Measurements from ENCODE around the gene C19orf12.

C19orf12 gene

GRCh38 chr19:29694669-29695627 is 20.1 kb downstream of the C19orf12 start:
- 80% methylated on average over 19 of the region's 19 CpGs for WGBS
- Histone ChIP-seq H3K4me3 (ENCODE audit: low read length) (no peak overlapping the region), H3K27me3 (ENCODE audit: insufficient read depth, low read length) (no peaks in the 10 kb centered on the region), H3K4me1 (ENCODE audit: insufficient read depth, low read length) (peaks cover 3% of the 10 kb centered on the region; the same call in 1 of the 2 replicates), H3K36me3 (ENCODE audit: insufficient read depth, low read length) (no peaks in the 10 kb centered on the region), H3K9me3 (ENCODE audit: insufficient read depth, low read depth, low read length) (0 out of 2 replicates have a peak, but pooled peaks cover 6% of the 10 kb centered on the region), H3K9ac (ENCODE audit: low read depth, low read length) (no peak overlapping the region), H3K27ac (ENCODE audit: low read depth, low read length) (no peak overlapping the region)

DNA sequence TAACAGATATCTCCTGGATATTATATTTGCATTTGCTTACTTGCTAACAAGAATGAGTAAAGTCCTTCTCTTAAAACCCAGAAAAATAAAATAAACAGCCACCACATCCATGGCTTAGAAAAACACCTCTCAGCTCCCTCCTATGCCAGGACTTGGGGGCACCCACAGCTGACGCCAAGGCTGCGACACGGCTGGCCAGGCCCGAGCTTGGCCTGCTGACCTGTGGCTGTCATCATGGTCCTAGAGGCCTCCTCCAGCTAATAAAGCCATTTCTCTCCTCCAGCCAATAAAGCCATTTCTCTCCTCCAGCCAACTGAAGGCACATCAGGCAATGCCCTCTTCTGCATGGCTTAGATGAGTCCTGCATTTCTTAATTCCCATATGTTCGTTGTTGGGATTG is 20.9 kb downstream of the C19orf12 start:
- H3K9me3 ChIP-seq (ENCODE audit: insufficient read depth, low read depth, low read length) = 0 out of 2 replicates have a peak, but pooled peaks cover 6% of the 10 kb centered on the region
- no peaks in the 10 kb centered on the region for H3K27me3 ChIP-seq (ENCODE audit: insufficient read depth, low read length)
- H3K4me1 ChIP-seq (ENCODE audit: insufficient read depth, low read length) = peaks cover 3% of the 10 kb centered on the region; the same call in 1 of the 2 replicates
- no peak overlapping the region for H3K4me3 ChIP-seq (ENCODE audit: low read length)
- no peak overlapping the region for H3K9ac ChIP-seq (ENCODE audit: low read depth, low read length)
- no peak overlapping the region for H3K27ac ChIP-seq (ENCODE audit: low read depth, low read length)
- H3K36me3 ChIP-seq (ENCODE audit: insufficient read depth, low read length) = no peaks in the 10 kb centered on the region
- 90% methylated on average over 5 of the region's 5 CpGs for WGBS

GRCh38 chr19:29690842-29691241 is 24.2 kb downstream of the C19orf12 start:
- WGBS = 61% methylated on average over 2 of the region's 2 CpGs

DNA sequence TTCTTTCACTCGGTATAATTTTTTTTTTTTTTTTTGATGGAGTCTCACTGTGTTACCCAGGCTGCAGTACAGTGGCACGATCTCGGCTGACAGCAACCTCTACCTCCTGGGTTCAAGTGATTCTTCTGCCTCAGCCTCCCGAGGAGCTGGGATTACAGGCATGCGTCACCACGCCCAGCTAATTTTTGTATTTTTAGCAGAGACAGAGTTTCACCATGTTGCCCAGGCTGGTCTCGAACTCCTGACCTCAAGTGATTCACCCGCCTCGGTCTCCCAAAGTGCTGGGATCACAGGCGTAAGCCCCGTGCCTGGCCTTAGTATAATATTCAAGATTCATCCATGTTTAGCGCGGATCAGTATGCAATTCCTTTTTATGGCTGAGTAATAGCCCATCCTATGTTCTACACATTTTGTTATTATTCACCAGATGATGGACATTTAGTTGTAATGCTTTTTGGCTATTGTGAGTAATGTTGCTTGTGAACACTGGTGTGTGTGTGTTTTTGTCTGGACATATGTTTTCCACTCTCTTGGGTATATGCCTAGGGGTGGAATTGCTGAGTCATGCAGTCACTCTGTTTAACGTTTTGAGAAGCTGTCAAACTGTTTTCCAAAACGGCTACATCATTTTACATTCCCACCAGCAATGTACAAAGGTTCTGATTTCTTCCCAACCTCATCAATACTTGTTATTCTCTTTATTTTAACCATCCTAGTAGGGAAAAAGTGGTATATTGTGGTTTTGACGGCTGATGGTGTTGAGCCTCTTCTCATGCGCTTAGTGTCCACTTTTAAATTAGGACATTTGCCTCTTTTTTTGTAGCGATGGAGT is 26.9 kb downstream of the C19orf12 start:
- Histone ChIP-seq H3K36me3 (ENCODE audit: insufficient read depth, low read length) (no peaks in the 10 kb centered on the region), H3K4me3 (ENCODE audit: low read length) (no peak overlapping the region)
- WGBS = 91% methylated on average over 18 of the region's 18 CpGs

More at GRCh38 chr19:29690842-29691241, 24.2 kb downstream of the C19orf12 start:
- no peak overlapping the region for H3K27ac ChIP-seq (ENCODE audit: low read depth, low read length)
- H3K9me3 ChIP-seq (ENCODE audit: insufficient read depth, low read depth, low read length) = 0 out of 2 replicates have a peak, but pooled peaks cover 6% of the 10 kb centered on the region
- no peaks in the 10 kb centered on the region for H3K36me3 ChIP-seq (ENCODE audit: insufficient read depth, low read length)
- H3K27me3 ChIP-seq (ENCODE audit: insufficient read depth, low read length) = no peaks in the 10 kb centered on the region
- peaks cover 3% of the 10 kb centered on the region; the same call in 1 of the 2 replicates for H3K4me1 ChIP-seq (ENCODE audit: insufficient read depth, low read length)
- H3K4me3 ChIP-seq (ENCODE audit: low read length) = no peak overlapping the region
- no peak overlapping the region for H3K9ac ChIP-seq (ENCODE audit: low read depth, low read length)

DNA sequence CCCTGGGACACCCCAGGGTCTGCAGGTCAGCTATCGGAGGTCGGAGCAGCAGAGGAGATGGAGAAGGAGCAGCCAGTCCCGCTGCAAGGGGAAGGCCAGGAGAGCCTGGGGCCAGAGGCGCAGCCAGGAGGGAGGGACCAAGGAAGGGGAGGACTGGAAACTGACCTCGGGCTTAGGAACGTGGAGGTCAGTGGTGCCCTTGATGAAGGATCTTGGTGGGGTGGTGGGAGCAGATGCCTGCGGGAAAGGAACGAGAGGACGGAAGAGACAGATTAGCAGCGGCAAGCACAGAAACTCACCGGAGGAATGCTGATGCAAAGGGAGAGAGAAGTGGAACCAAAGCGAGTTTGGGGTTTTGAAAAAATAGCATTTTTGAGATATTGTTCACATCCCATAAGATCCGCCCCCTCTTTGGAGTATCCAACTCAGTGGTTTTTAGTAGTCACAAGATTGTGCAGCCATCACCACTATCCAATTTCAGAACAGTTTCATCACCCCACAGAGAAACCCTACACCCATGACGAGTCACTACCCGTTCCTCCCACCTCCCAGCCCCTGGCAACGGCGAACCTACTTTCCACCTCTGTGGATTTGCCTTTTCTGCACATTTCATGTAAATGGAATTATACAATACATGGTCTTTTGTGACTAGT is 27.7 kb downstream of the C19orf12 start:
- Histone ChIP-seq H3K9me3 (ENCODE audit: insufficient read depth, low read depth, low read length) (0 out of 2 replicates have a peak, but pooled peaks cover 6% of the 10 kb centered on the region), H3K4me3 (ENCODE audit: low read length) (no peak overlapping the region), H3K27me3 (ENCODE audit: insufficient read depth, low read length) (no peaks in the 10 kb centered on the region), H3K4me1 (ENCODE audit: insufficient read depth, low read length) (peaks cover 3% of the 10 kb centered on the region; the same call in 1 of the 2 replicates), H3K36me3 (ENCODE audit: insufficient read depth, low read length) (no peaks in the 10 kb centered on the region), H3K27ac (ENCODE audit: low read depth, low read length) (no peak overlapping the region), H3K9ac (ENCODE audit: low read depth, low read length) (no peak overlapping the region)
- 89% methylated on average over 17 of the region's 17 CpGs for WGBS

More for the DNA sequence above, 26.9 kb downstream of the C19orf12 start:
- H3K9ac ChIP-seq (ENCODE audit: low read depth, low read length) = no peak overlapping the region
- peaks cover 3% of the 10 kb centered on the region; the same call in 1 of the 2 replicates for H3K4me1 ChIP-seq (ENCODE audit: insufficient read depth, low read length)
- no peak overlapping the region for H3K27ac ChIP-seq (ENCODE audit: low read depth, low read length)
- 0 out of 2 replicates have a peak, but pooled peaks cover 6% of the 10 kb centered on the region for H3K9me3 ChIP-seq (ENCODE audit: insufficient read depth, low read depth, low read length)
- no peaks in the 10 kb centered on the region for H3K27me3 ChIP-seq (ENCODE audit: insufficient read depth, low read length)

DNA sequence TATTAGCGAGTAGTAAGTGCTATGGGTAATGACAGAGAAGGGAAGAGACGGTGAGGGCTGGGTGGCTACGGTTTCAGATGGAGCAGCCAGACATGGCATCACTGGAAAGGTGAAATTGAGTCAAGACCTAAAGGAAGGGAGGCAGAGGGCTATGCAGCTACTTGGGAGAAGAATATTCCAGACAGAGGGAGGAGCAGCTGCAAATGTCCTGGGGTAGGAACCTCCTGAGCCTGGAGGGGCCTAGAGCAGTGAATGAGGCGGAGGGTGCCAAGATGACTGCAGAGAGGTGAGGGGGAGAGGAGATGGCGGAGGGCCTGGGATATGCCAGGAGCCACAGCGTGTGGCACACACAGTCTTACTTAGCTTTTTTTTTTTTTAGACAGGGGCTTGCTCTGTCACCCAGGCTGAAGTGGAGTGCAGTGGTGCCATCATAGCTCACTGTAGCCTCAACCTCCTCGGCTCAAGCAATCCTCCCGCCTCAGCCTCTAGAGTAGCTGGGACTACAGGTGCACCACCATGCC is 28.7 kb downstream of the C19orf12 start:
- 95% methylated on average over 8 of the region's 8 CpGs for WGBS
- no peak overlapping the region for H3K27ac ChIP-seq (ENCODE audit: low read depth, low read length)
- 0 out of 2 replicates have a peak, but pooled peaks cover 6% of the 10 kb centered on the region for H3K9me3 ChIP-seq (ENCODE audit: insufficient read depth, low read depth, low read length)
- no peaks in the 10 kb centered on the region for H3K27me3 ChIP-seq (ENCODE audit: insufficient read depth, low read length)
- peaks cover 3% of the 10 kb centered on the region; the same call in 1 of the 2 replicates for H3K4me1 ChIP-seq (ENCODE audit: insufficient read depth, low read length)
- no peak overlapping the region for H3K9ac ChIP-seq (ENCODE audit: low read depth, low read length)
- no peak overlapping the region for H3K4me3 ChIP-seq (ENCODE audit: low read length)
- H3K36me3 ChIP-seq (ENCODE audit: insufficient read depth, low read length) = no peaks in the 10 kb centered on the region

- no peak overlapping the region for H3K4me3 ChIP-seq (ENCODE audit: low read length)
- no peaks in the 10 kb centered on the region for H3K4me1 ChIP-seq (ENCODE audit: insufficient read depth, low read length)
- H3K27ac ChIP-seq (ENCODE audit: low read depth, low read length) = no peak overlapping the region
- 0 out of 2 replicates have a peak, but pooled peaks cover under 1% of the 10 kb centered on the region for H3K9me3 ChIP-seq (ENCODE audit: insufficient read depth, low read depth, low read length)
- no peaks in the 10 kb centered on the region for H3K36me3 ChIP-seq (ENCODE audit: insufficient read depth, low read length)
- H3K9ac ChIP-seq (ENCODE audit: low read depth, low read length) = no peak overlapping the region
- H3K27me3 ChIP-seq (ENCODE audit: insufficient read depth, low read length) = no peaks in the 10 kb centered on the region
- WGBS = 95% methylated on average over 7 of the region's 7 CpGs
Measured at GRCh38 chr19:29685326-29685725, 29.7 kb downstream of the C19orf12 start.

DNA sequence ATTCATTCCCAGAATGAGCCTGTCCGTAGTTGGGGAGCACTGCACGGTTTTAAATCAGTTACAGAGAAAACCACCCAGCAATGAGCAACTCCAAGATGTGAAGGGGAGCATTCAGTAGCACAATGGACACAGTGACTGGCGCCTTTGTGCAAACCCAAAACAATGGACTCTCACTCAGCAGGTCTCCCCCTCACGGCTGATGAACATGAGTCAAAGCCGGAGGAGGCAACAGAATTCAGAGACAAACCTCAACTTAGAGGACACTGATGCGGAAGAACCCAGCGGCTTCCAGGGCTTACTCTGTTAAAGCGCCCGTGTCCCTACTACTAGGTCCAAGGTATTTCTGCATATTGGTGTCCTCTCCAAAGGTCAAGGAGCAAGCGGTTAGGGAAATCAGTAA is 32.1 kb downstream of the C19orf12 start:
- Histone ChIP-seq H3K9me3 (ENCODE audit: insufficient read depth, low read depth, low read length) (no peaks in the 10 kb centered on the region), H3K36me3 (ENCODE audit: insufficient read depth, low read length) (no peaks in the 10 kb centered on the region), H3K27me3 (ENCODE audit: insufficient read depth, low read length) (no peaks in the 10 kb centered on the region), H3K4me3 (ENCODE audit: low read length) (no peak overlapping the region), H3K9ac (ENCODE audit: low read depth, low read length) (no peak overlapping the region), H3K4me1 (ENCODE audit: insufficient read depth, low read length) (no peaks in the 10 kb centered on the region), H3K27ac (ENCODE audit: low read depth, low read length) (no peak overlapping the region)
- 79% methylated on average over 10 of the region's 10 CpGs for WGBS

DNA sequence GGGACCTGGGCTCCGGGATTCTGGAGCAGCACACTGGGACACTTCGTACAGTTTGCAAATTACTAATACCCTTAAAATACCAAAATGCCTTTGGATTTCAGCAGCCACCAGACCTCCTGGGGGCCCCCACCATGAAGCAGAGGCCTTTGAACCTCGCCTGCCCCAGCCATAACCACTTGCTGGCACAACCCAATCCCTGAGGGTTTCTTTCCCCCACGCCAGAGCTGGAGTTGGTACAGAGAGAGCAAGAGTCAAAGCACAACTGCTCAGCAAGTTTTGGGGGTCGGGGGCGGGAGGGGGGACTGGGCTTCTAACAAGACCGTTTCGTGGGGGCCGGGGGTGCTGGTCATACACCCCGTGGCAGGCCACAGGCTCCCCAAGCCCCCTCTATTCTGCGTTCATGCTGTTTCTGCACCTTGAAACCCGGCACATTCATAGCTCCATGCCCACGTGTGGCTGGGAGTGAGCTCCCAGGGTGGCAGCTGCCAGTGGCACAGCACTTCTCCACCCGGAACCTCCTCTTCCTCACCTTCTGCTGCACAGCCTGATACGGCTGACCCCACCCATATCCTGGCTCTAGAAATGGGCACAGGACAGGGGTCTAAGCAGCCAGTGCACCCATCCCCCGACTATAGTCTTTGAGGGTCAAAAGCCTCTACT is 32.7 kb downstream of the C19orf12 start:
- no peak overlapping the region for H3K27ac ChIP-seq (ENCODE audit: low read depth, low read length)
- 89% methylated on average over 16 of the region's 16 CpGs for WGBS

More for the DNA sequence above, 32.7 kb downstream of the C19orf12 start:
- Histone ChIP-seq H3K4me1 (ENCODE audit: insufficient read depth, low read length) (no peaks in the 10 kb centered on the region), H3K9me3 (ENCODE audit: insufficient read depth, low read depth, low read length) (no peaks in the 10 kb centered on the region), H3K36me3 (ENCODE audit: insufficient read depth, low read length) (no peaks in the 10 kb centered on the region), H3K9ac (ENCODE audit: low read depth, low read length) (no peak overlapping the region), H3K27me3 (ENCODE audit: insufficient read depth, low read length) (no peaks in the 10 kb centered on the region), H3K4me3 (ENCODE audit: low read length) (no peak overlapping the region)

Data from HUES64 (cell line).